ENCODE measurements around the gene WDR88. TPM values are rescaled to one million over a fixed set of nuclear protein-coding genes. Genes with fewer than 3 reads are reported as not detected.
"Not testable (repeated sequence)": the region's sequence is repeated elsewhere in the genome, so short reads cannot be mapped to it uniquely, and the experiment has no call there.

Gene WDR88
- polyA plus RNA-seq, 1 donor from 2014 or later: 0.35 TPM

GRCh38 chr19:33125929-33126388 lies 6.0 kb upstream of the WDR88 start:
- Histone ChIP-seq H3K4me2 (ENCODE audit: low read length) (no peak overlapping the region), H3F3A (ENCODE audit: insufficient read depth, low read length, poor library complexity, severe bottlenecking) (no peaks in the 10 kb centered on the region), H3K36me3 (ENCODE audit: insufficient read depth, low read length) (no peaks in the 10 kb centered on the region), H3K27ac (ENCODE audit: low read length) (no peak overlapping the region), H3K9me3 (ENCODE audit: low read length) (no peaks in the 10 kb centered on the region), H4K20me1 (ENCODE audit: insufficient read depth) (no peaks in the 10 kb centered on the region), H3K4me3 (ENCODE audit: low read length) (no peak overlapping the region), H3K9me2 (ENCODE audit: insufficient read depth, low read length) (no peaks in the 10 kb centered on the region), H3K79me2 (replicated peaks; ENCODE audit: insufficient read depth, low read length) (no peaks in the 10 kb centered on the region), H2AFZ (ENCODE audit: low read depth, low read length) (no peak overlapping the region), H3K9ac (ENCODE audit: low read length) (no peak overlapping the region), H3K27me3 (ENCODE audit: insufficient read depth, low read depth, low read length) (no peaks in the 10 kb centered on the region)
- TF ChIP-seq EZH2 (IDR thresholded peaks at IDR 0.05; ENCODE audit: borderline replicate concordance, insufficient read depth, low read length, poor library complexity, severe bottlenecking) (no peak), TAF1 (IDR thresholded peaks at IDR 0.05; ENCODE audit: low read depth) (no peak), POLR2AphosphoS5 (IDR thresholded peaks at IDR 0.05) (no peak), MXI1 (conservative IDR thresholded peaks at IDR 0.05; ENCODE audit: poor library complexity, severe bottlenecking) (peak; percentile 13), EP300 (conservative IDR thresholded peaks at IDR 0.05; ENCODE audit: poor library complexity, severe bottlenecking) (no peak), RAD21 (conservative IDR thresholded peaks at IDR 0.05) (peak; percentile 79), SMC3 (conservative IDR thresholded peaks at IDR 0.05; ENCODE audit: poor library complexity) (peak; percentile 85)
- TF ChIP-seq, protein P1, sequence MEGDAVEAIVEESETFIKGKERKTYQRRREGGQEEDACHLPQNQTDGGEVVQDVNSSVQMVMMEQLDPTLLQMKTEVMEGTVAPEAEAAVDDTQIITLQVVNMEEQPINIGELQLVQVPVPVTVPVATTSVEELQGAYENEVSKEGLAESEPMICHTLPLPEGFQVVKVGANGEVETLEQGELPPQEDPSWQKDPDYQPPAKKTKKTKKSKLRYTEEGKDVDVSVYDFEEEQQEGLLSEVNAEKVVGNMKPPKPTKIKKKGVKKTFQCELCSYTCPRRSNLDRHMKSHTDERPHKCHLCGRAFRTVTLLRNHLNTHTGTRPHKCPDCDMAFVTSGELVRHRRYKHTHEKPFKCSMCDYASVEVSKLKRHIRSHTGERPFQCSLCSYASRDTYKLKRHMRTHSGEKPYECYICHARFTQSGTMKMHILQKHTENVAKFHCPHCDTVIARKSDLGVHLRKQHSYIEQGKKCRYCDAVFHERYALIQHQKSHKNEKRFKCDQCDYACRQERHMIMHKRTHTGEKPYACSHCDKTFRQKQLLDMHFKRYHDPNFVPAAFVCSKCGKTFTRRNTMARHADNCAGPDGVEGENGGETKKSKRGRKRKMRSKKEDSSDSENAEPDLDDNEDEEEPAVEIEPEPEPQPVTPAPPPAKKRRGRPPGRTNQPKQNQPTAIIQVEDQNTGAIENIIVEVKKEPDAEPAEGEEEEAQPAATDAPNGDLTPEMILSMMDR (IDR thresholded peaks at IDR 0.05; ENCODE audit: poor library complexity, severe bottlenecking): peak; percentile 87
- TF ChIP-seq, protein P2, sequence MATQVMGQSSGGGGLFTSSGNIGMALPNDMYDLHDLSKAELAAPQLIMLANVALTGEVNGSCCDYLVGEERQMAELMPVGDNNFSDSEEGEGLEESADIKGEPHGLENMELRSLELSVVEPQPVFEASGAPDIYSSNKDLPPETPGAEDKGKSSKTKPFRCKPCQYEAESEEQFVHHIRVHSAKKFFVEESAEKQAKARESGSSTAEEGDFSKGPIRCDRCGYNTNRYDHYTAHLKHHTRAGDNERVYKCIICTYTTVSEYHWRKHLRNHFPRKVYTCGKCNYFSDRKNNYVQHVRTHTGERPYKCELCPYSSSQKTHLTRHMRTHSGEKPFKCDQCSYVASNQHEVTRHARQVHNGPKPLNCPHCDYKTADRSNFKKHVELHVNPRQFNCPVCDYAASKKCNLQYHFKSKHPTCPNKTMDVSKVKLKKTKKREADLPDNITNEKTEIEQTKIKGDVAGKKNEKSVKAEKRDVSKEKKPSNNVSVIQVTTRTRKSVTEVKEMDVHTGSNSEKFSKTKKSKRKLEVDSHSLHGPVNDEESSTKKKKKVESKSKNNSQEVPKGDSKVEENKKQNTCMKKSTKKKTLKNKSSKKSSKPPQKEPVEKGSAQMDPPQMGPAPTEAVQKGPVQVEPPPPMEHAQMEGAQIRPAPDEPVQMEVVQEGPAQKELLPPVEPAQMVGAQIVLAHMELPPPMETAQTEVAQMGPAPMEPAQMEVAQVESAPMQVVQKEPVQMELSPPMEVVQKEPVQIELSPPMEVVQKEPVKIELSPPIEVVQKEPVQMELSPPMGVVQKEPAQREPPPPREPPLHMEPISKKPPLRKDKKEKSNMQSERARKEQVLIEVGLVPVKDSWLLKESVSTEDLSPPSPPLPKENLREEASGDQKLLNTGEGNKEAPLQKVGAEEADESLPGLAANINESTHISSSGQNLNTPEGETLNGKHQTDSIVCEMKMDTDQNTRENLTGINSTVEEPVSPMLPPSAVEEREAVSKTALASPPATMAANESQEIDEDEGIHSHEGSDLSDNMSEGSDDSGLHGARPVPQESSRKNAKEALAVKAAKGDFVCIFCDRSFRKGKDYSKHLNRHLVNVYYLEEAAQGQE (IDR thresholded peaks at IDR 0.05; ENCODE audit: borderline replicate concordance): no peak

GRCh38 chr19:33126712-33127111 lies 5.2 kb upstream of the WDR88 start:
- H3K27me3 ChIP-seq (ENCODE audit: insufficient read depth, low read depth, low read length); H3F3A ChIP-seq (ENCODE audit: insufficient read depth, low read length, poor library complexity, severe bottlenecking); H3K9ac ChIP-seq (ENCODE audit: low read length); H2AFZ ChIP-seq (ENCODE audit: low read depth, low read length); H3K4me2 ChIP-seq (ENCODE audit: low read length); H3K79me2 ChIP-seq (replicated peaks; ENCODE audit: insufficient read depth, low read length); H3K4me3 ChIP-seq (ENCODE audit: low read length); H3K9me3 ChIP-seq (ENCODE audit: low read length); H3K36me3 ChIP-seq (ENCODE audit: insufficient read depth, low read length); H3K9me2 ChIP-seq (ENCODE audit: insufficient read depth, low read length); H4K20me1 ChIP-seq (ENCODE audit: insufficient read depth); H3K27ac ChIP-seq (ENCODE audit: low read length): not testable (repeated sequence)

- Histone ChIP-seq H2AFZ (ENCODE audit: low read depth, low read length) (no peak overlapping the region), H3K9me2 (ENCODE audit: insufficient read depth, low read length) (no peaks in the 10 kb centered on the region), H4K20me1 (ENCODE audit: insufficient read depth) (no peaks in the 10 kb centered on the region), H3K9ac (ENCODE audit: low read length) (no peak overlapping the region), H3K27me3 (ENCODE audit: insufficient read depth, low read depth, low read length) (no peaks in the 10 kb centered on the region), H3K9me3 (ENCODE audit: low read length) (no peaks in the 10 kb centered on the region), H3K4me2 (ENCODE audit: low read length) (no peak overlapping the region), H3K4me3 (ENCODE audit: low read length) (no peak overlapping the region), H3F3A (ENCODE audit: insufficient read depth, low read length, poor library complexity, severe bottlenecking) (no peaks in the 10 kb centered on the region), H3K79me2 (replicated peaks; ENCODE audit: insufficient read depth, low read length) (no peaks in the 10 kb centered on the region), H3K36me3 (ENCODE audit: insufficient read depth, low read length) (no peaks in the 10 kb centered on the region), H3K27ac (ENCODE audit: low read length) (no peak overlapping the region)
- TF ChIP-seq RAD21 (conservative IDR thresholded peaks at IDR 0.05) (no peak), SMC3 (conservative IDR thresholded peaks at IDR 0.05; ENCODE audit: poor library complexity) (no peak), EP300 (conservative IDR thresholded peaks at IDR 0.05; ENCODE audit: poor library complexity, severe bottlenecking) (no peak), EZH2 (IDR thresholded peaks at IDR 0.05; ENCODE audit: borderline replicate concordance, insufficient read depth, low read length, poor library complexity, severe bottlenecking) (no peak), TAF1 (IDR thresholded peaks at IDR 0.05; ENCODE audit: low read depth) (no peak), POLR2AphosphoS5 (IDR thresholded peaks at IDR 0.05) (no peak)
- TF ChIP-seq, protein P2 (IDR thresholded peaks at IDR 0.05; ENCODE audit: borderline replicate concordance): no peak
- TF ChIP-seq, protein P1 (IDR thresholded peaks at IDR 0.05; ENCODE audit: poor library complexity, severe bottlenecking): no peak
Observed at GRCh38 chr19:33129901-33130300, 2.0 kb upstream of the WDR88 start.
